IPS-18a (cell line): ENCODE results near the gene BABAM2.
"Not testable (repeated sequence)": the region's sequence is repeated elsewhere in the genome, so short reads cannot be mapped to it uniquely, and the experiment has no call there.

Experiments
- H3K27ac ChIP-seq: one replicate; pipeline ENCODE4 v1.5.1; 2013; ENCODE audit warnings: low read length
- H3K27me3 ChIP-seq: one replicate; pipeline ENCODE4 v1.6.1; 2013; ENCODE audit warnings: mild to moderate bottlenecking, low read length; ENCODE audit not compliant: control insufficient read depth, insufficient read depth
- H3K36me3 ChIP-seq: one replicate; pipeline ENCODE4 v1.6.1; 2013; ENCODE audit warnings: low read depth, low read length; ENCODE audit not compliant: control insufficient read depth
- H3K4me1 ChIP-seq: one replicate; pipeline ENCODE4 v1.6.1; 2013; ENCODE audit warnings: low read depth, low read length; ENCODE audit not compliant: control insufficient read depth
- H3K4me3 ChIP-seq: one replicate; pipeline ENCODE4 v1.5.1; 2013; ENCODE audit warnings: low read length
- H3K9ac ChIP-seq: one replicate; pipeline ENCODE4 v1.6.1; 2013; ENCODE audit warnings: mild to moderate bottlenecking, low read length, moderate library complexity
- H3K9me3 ChIP-seq: one replicate; pipeline ENCODE4 v1.6.1; 2013; ENCODE audit warnings: low read depth, low read length; ENCODE audit not compliant: control insufficient read depth

The BABAM2 gene

GRCh38 chr2:28103611-28104010, 213.1 kb downstream of the BABAM2 start:
- no peaks in the 10 kb centered on the region for H3K4me1 ChIP-seq
- H3K9ac ChIP-seq, result no peak overlapping the region
- no peak overlapping the region for H3K27ac ChIP-seq
- H3K36me3 ChIP-seq, result no peaks in the 10 kb centered on the region
- H3K9me3 ChIP-seq, result no peaks in the 10 kb centered on the region
- H3K4me3 ChIP-seq, result no peak overlapping the region
- no peaks in the 10 kb centered on the region for H3K27me3 ChIP-seq

GRCh38 chr2:28108143-28108542, 217.6 kb downstream of the BABAM2 start:
- Histone ChIP-seq H3K36me3 (no peaks in the 10 kb centered on the region), H3K27me3 (no peaks in the 10 kb centered on the region), H3K9me3 (no peaks in the 10 kb centered on the region), H3K27ac (no peak overlapping the region), H3K4me3 (no peak overlapping the region), H3K4me1 (no peaks in the 10 kb centered on the region), H3K9ac (no peak overlapping the region)

GRCh38 chr2:28113771-28114170, 223.2 kb downstream of the BABAM2 start:
- H3K36me3 ChIP-seq, H3K4me1 ChIP-seq, H3K4me3 ChIP-seq, H3K9ac ChIP-seq, H3K27me3 ChIP-seq, H3K27ac ChIP-seq, H3K9me3 ChIP-seq: not testable (repeated sequence)

- no peaks in the 10 kb centered on the region for H3K9me3 ChIP-seq
- H3K27ac ChIP-seq, result no peak overlapping the region
These were observed 226.6 kb downstream of the BABAM2 start for GRCh38 chr2:28117104-28117596.

GRCh38 chr2:28119631-28120030, 229.1 kb downstream of the BABAM2 start:
- Histone ChIP-seq H3K4me1 (no peaks in the 10 kb centered on the region), H3K36me3 (no peaks in the 10 kb centered on the region), H3K4me3 (no peak overlapping the region), H3K9ac (no peak overlapping the region), H3K27me3 (no peaks in the 10 kb centered on the region), H3K27ac (no peak overlapping the region), H3K9me3 (no peaks in the 10 kb centered on the region)

More at GRCh38 chr2:28117104-28117596, 226.6 kb downstream of the BABAM2 start:
- no peaks in the 10 kb centered on the region for H3K4me1 ChIP-seq
- H3K36me3 ChIP-seq, result no peaks in the 10 kb centered on the region
- H3K9ac ChIP-seq, result no peak overlapping the region
- no peak overlapping the region for H3K4me3 ChIP-seq
- no peaks in the 10 kb centered on the region for H3K27me3 ChIP-seq

GRCh38 chr2:28128281-28128950, 237.9 kb downstream of the BABAM2 start:
- no peak overlapping the region for H3K27ac ChIP-seq
- H3K4me1 ChIP-seq, result no peaks in the 10 kb centered on the region
- H3K9ac ChIP-seq, result no peak overlapping the region
- H3K36me3 ChIP-seq, result no peaks in the 10 kb centered on the region
- no peak overlapping the region for H3K4me3 ChIP-seq
- no peaks in the 10 kb centered on the region for H3K9me3 ChIP-seq
- no peaks in the 10 kb centered on the region for H3K27me3 ChIP-seq

- Histone ChIP-seq H3K36me3 (no peaks in the 10 kb centered on the region), H3K4me1 (no peaks in the 10 kb centered on the region), H3K27ac (no peak overlapping the region), H3K9ac (no peak overlapping the region), H3K9me3 (no peaks in the 10 kb centered on the region), H3K27me3 (no peaks in the 10 kb centered on the region), H3K4me3 (no peak overlapping the region)
These were observed 239.6 kb downstream of the BABAM2 start for GRCh38 chr2:28129955-28130695.

GRCh38 chr2:28133778-28134177, 243.2 kb downstream of the BABAM2 start:
- Histone ChIP-seq H3K9ac (no peak overlapping the region), H3K27me3 (no peaks in the 10 kb centered on the region), H3K27ac (no peak overlapping the region), H3K4me3 (no peak overlapping the region), H3K36me3 (no peaks in the 10 kb centered on the region), H3K4me1 (no peaks in the 10 kb centered on the region), H3K9me3 (no peaks in the 10 kb centered on the region)

- Histone ChIP-seq H3K4me1 (no peaks in the 10 kb centered on the region), H3K9me3 (no peaks in the 10 kb centered on the region), H3K4me3 (no peak overlapping the region), H3K27me3 (no peaks in the 10 kb centered on the region), H3K27ac (no peak overlapping the region), H3K9ac (no peak overlapping the region), H3K36me3 (no peaks in the 10 kb centered on the region)
These were observed 243.8 kb downstream of the BABAM2 start for GRCh38 chr2:28134262-28134812.

GRCh38 chr2:28134857-28135256, 244.3 kb downstream of the BABAM2 start:
- H3K4me3 ChIP-seq, result no peak overlapping the region
- H3K27ac ChIP-seq, result no peak overlapping the region
- H3K4me1 ChIP-seq, result no peaks in the 10 kb centered on the region
- H3K27me3 ChIP-seq, result no peaks in the 10 kb centered on the region
- no peaks in the 10 kb centered on the region for H3K36me3 ChIP-seq
- no peak overlapping the region for H3K9ac ChIP-seq
- H3K9me3 ChIP-seq, result no peaks in the 10 kb centered on the region

GRCh38 chr2:28135324-28135723, 244.8 kb downstream of the BABAM2 start:
- H3K27ac ChIP-seq, result no peak overlapping the region
- no peaks in the 10 kb centered on the region for H3K9me3 ChIP-seq
- H3K4me1 ChIP-seq, result no peaks in the 10 kb centered on the region
- no peak overlapping the region for H3K4me3 ChIP-seq
- no peaks in the 10 kb centered on the region for H3K36me3 ChIP-seq
- H3K9ac ChIP-seq, result no peak overlapping the region
- H3K27me3 ChIP-seq, result no peaks in the 10 kb centered on the region
